Lower lobe of right lung (tissue), 2 donors: Measurements from ENCODE around the gene UBXN6. TPM values are rescaled to one million over a fixed set of nuclear protein-coding genes. Genes with fewer than 3 reads are reported as not detected.
A peak's percentile ranks its signal among the peaks of the same experiment; 100 is the strongest.

Source experiments
- ATAC-seq, 2 donors: fragments of 200-7000 bp; cut with Tn5 transposase; one replicate each; pipeline ENCODE4 v1.9.1; 2020 to 2022; ENCODE audit warnings: mild to moderate bottlenecking in 2 of 2, moderate library complexity in 2 of 2
- DNase-seq: peaks from one replicate; pipeline ENCODE4 v3.0.0-alpha.2; 2020
- H3K27ac ChIP-seq: fragments of 200-600 bp; one replicate; pipeline ENCODE4 v1.8.0; 2022
- H3K27me3 ChIP-seq: fragments of 200-600 bp; one replicate; pipeline ENCODE4 v1.8.0; 2022; ENCODE audit warnings: low read depth
- H3K36me3 ChIP-seq: fragments of 200-600 bp; one replicate; pipeline ENCODE4 v1.8.0; 2022; ENCODE audit warnings: mild to moderate bottlenecking
- H3K4me1 ChIP-seq: fragments of 200-600 bp; one replicate; pipeline ENCODE4 v1.8.0; 2022
- H3K4me3 ChIP-seq: fragments of 200-600 bp; one replicate; pipeline ENCODE4 v1.8.0; 2022; ENCODE audit warnings: mild to moderate bottlenecking
- H3K9me3 ChIP-seq: fragments of 200-600 bp; one replicate; pipeline ENCODE4 v1.8.0; 2022
- CTCF ChIP-seq: fragments of 200-600 bp; IDR thresholded peaks from one replicate; pipeline ENCODE4 v1.8.0; 2022; ENCODE audit warnings: antibody characterized with exemption, mild to moderate bottlenecking
- intact Hi-C: fragments of 100-400 bp; cut with DNase I; formaldehyde crosslinking; loops from one replicate; pipeline ENCODE4 v1.11.0; 2022
- total RNA-seq: library from RNA; stranded (reverse); fragmentation: NEBNext Ultra II Directional; extraction: Animal tissue kit (Norgen Biotek cat#: 25700); gene quantifications from one replicate; pipeline ENCODE4 v1.2.1, GENCODE V29; 2021
- donor health status: DM: no; HTN: yes; CAD: no; lungs with severe emphysema.

Gene UBXN6
- total RNA-seq, 1 donor from 2014 or later, result 86.1 TPM

- H3K9me3 ChIP-seq, result no peaks in the 10 kb centered on the region
- peaks cover 40% of the 10 kb centered on the region for H3K36me3 ChIP-seq
- no peaks in the 10 kb centered on the region for H3K27me3 ChIP-seq
- intact Hi-C loops, result no loop called here
- H3K27ac ChIP-seq, result no peak overlapping the region
- H3K4me1 ChIP-seq, result peaks cover 22% of the 10 kb centered on the region
- ATAC-seq, result peak in 1 of 2 donors; percentile 14
- DNase-seq, result no peak
- H3K4me3 ChIP-seq, result no peak overlapping the region
- TF ChIP-seq CTCF, result no peak
These were observed 26.3 kb downstream of the UBXN6 start for GRCh38 chr19:4431296-4431695.

GRCh38 chr19:4430760-4431159, 26.8 kb downstream of the UBXN6 start:
- no peak overlapping the region for H3K4me3 ChIP-seq
- TF ChIP-seq CTCF, result no peak
- H3K36me3 ChIP-seq, result peaks cover 40% of the 10 kb centered on the region
- peaks cover 22% of the 10 kb centered on the region for H3K4me1 ChIP-seq
- H3K27ac ChIP-seq, result no peak overlapping the region
- ATAC-seq (peak; percentile 56 to 70), DNase-seq (peak; percentile 56)
- no peaks in the 10 kb centered on the region for H3K9me3 ChIP-seq
- H3K27me3 ChIP-seq, result no peaks in the 10 kb centered on the region
- intact Hi-C loops, result no loop called here

GRCh38 chr19:4429771-4430171, 27.8 kb downstream of the UBXN6 start:
- peak; percentile 23 to 48 for ATAC-seq
- intact Hi-C loops, result no loop called here
- Histone ChIP-seq H3K36me3 (peaks cover 39% of the 10 kb centered on the region), H3K27me3 (no peaks in the 10 kb centered on the region), H3K4me3 (no peak overlapping the region), H3K4me1 (peaks cover 22% of the 10 kb centered on the region), H3K27ac (no peak overlapping the region), H3K9me3 (no peaks in the 10 kb centered on the region)
- DNase-seq, result no peak
- no peak for TF ChIP-seq CTCF

- intact Hi-C loops, result no loop called here
- no peak for ATAC-seq
- no peak for TF ChIP-seq CTCF
- Histone ChIP-seq H3K4me1 (peaks cover 22% of the 10 kb centered on the region), H3K4me3 (no peak overlapping the region), H3K27me3 (no peaks in the 10 kb centered on the region), H3K36me3 (peaks cover 34% of the 10 kb centered on the region), H3K27ac (no peak overlapping the region), H3K9me3 (no peaks in the 10 kb centered on the region)
- DNase-seq, result no peak
These were observed 28.3 kb downstream of the UBXN6 start for GRCh38 chr19:4429256-4429655.

GRCh38 chr19:4428326-4428975, 29.1 kb downstream of the UBXN6 start:
- no peak overlapping the region for H3K4me3 ChIP-seq
- intact Hi-C loops, result no loop called here
- peaks cover 22% of the 10 kb centered on the region for H3K4me1 ChIP-seq
- peaks cover 31% of the 10 kb centered on the region for H3K36me3 ChIP-seq
- no peaks in the 10 kb centered on the region for H3K27me3 ChIP-seq
- H3K9me3 ChIP-seq, result no peaks in the 10 kb centered on the region
- H3K27ac ChIP-seq, result no peak overlapping the region
- no peak for ATAC-seq
- DNase-seq, result no peak
- no peak for TF ChIP-seq CTCF
